GM19468 (cell line): ENCODE results near the gene ANKRD17.

ENCODE experiments used
- ATAC-seq: cut with Tn5 transposase; IDR thresholded peaks from one replicate; pipeline ENCODE4 v1.9.1; 2021; ENCODE audit warnings: mild to moderate bottlenecking, moderate library complexity, moderate number of reproducible peaks; ENCODE audit not compliant: unreplicated experiment; ENCODE audit errors: extremely low read depth

ANKRD17 gene

GRCh38 chr4:73066445-73066844 is 192.2 kb downstream of the ANKRD17 start:
- no peak for ATAC-seq

DNA sequence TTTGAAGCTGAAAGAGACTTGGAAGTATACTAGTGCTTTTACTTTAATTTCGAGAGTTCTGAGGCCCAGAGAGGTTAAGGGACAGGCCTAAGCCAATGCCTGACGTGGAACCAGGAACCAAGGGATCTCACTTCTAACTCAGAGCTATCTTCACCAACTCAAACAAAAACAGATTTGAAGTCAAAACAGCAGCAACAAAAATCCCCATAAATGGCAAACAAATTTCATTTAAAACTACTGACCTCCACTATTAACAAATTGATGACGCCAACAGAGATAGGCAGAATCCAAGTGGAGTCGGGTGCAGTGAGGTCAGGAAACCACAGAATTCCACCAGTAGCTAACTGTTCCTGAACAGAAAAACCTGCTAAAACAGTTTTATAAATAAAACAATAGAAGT is 194.1 kb downstream of the ANKRD17 start:
- ATAC-seq, result no peak

DNA sequence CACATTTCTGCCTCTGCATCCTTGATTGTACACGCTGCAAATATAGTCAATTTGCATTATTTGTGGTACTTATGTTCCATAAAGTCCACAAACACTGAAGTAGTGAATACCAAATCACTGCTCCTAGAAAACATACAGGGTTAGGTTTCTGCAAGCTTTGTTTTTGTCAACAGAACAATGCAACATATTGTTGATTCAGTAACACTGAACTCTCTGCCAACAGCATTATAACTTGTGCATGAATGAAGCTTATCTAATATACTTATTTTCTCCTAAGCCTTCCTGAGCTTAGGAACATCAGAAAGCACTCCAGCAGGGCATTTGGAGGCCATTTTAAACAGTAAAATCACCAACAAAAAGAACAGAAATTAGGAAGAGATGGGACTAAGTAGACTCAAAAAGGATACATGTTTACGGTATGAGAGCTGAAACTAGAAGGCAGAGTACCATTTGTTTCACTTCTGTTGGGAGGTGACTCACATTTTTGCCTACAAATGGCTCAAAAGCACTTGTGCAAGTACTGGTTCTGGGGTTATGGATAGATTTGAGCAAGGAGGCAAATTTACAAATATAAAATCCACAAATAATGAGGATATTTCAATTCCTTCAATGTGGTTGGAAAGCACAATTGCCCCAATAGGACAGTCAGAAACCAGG is 203.2 kb downstream of the ANKRD17 start:
- peak; percentile 60 for ATAC-seq

DNA sequence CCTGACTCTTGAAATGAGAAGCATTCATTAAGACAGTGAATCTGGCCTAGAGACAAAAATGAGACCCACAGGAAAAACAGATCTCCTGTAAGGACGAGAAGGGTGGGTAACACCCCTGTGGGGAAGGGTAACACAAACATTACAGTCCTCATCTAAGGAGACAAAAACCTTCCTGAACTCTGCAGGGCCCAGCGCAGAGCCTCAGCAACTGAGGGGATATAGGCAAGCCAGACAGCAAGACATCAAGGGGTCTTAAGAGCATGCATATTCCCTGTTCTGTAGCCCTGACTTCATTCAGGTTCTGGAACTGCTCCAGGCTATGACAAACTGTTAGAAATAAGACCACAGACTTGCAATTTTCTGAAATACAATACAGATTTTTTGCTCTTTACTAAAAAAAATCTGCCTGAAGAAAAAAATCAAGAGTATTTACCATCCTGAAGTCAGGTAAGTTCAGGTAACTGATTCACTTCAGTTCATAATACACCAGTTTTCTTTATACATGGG is 204.6 kb downstream of the ANKRD17 start:
- no peak for ATAC-seq

- ATAC-seq, result no peak
Observed at GRCh38 chr4:73053076-73053475, 205.5 kb downstream of the ANKRD17 start.

GRCh38 chr4:73051625-73052024 is 207.0 kb downstream of the ANKRD17 start:
- ATAC-seq, result no peak

GRCh38 chr4:73045879-73046278 is 212.7 kb downstream of the ANKRD17 start:
- ATAC-seq, result no peak

GRCh38 chr4:73037057-73037456 is 221.5 kb downstream of the ANKRD17 start:
- ATAC-seq, result no peak

- ATAC-seq, result no peak
Observed at GRCh38 chr4:73036123-73036522, 222.5 kb downstream of the ANKRD17 start.

GRCh38 chr4:73034896-73035295 is 223.7 kb downstream of the ANKRD17 start:
- no peak for ATAC-seq

DNA sequence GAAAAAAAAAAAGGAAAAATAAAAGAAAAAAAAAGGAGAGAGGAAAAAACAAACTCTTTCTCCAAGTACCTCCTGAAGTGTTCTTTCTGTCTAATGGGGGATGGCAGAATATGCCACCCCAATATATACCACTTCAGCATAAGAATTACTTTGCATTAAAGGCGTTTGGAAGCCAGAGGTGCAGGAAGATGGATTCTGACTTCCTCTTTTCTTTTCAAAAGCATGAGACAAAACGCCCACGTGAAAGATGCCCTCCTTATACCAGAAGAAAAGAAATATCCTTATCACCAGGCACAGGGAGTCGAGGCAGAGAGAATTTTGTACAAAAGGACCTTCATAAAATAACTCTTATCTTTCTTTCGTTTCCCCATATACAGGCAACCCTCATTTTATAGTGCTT is 230.0 kb downstream of the ANKRD17 start:
- no peak for ATAC-seq
